LHCN-M2 (cell line): ENCODE measurements around the gene PRTG. TPM values are rescaled to one million over a fixed set of nuclear protein-coding genes. Genes with fewer than 3 reads are reported as not detected.
"Not testable (repeated sequence)": the region's sequence is repeated elsewhere in the genome, so short reads cannot be mapped to it uniquely, and the experiment has no call there.

ENCODE experiments used
- DNase-seq: peaks from one replicate; pipeline ENCODE4 v3.0.0-alpha.2; 2012; ENCODE audit warnings: low read depth
- polyA plus RNA-seq: library from polyadenylated mRNA; unstranded; fragments of >200 nt; gene quantifications from one replicate; pipeline ENCODE4 v1.2.1, GENCODE V29; 2012; ENCODE audit warnings: missing spikeins
- total RNA-seq: library from RNA; depleted of rRNA; stranded (reverse); fragments of >200 nt; gene quantifications from 2 replicates; pipeline ENCODE4 v1.2.3, GENCODE V29; 2014; rRNA removed

PRTG gene
- total RNA-seq: 2.6 and 4.7 TPM in 2 replicates
- 0.97 TPM for polyA plus RNA-seq

GRCh38 chr15:55742927-55743728 is at the start of gene PRTG:
Gene PRTG (minus strand): TSS chr15:55743152. CDS start chr15:55742931, 221 bp downstream.
- DNase-seq: peak; percentile 82

- DNase-seq: peak; percentile 75
Measured at GRCh38 chr15:55791551-55792400, 48.8 kb upstream of the PRTG start.

GRCh38 chr15:55789066-55789660 is 46.2 kb upstream of the PRTG start:
- peak; percentile 16 for DNase-seq

GRCh38 chr15:55786341-55786740 is 43.4 kb upstream of the PRTG start:
- DNase-seq: no peak

GRCh38 chr15:55785593-55785992 is 42.6 kb upstream of the PRTG start:
- DNase-seq: not testable (repeated sequence)

- DNase-seq: no peak
Measured at GRCh38 chr15:55784286-55784685, 41.3 kb upstream of the PRTG start.

- no peak for DNase-seq
Measured at GRCh38 chr15:55782901-55783300, 39.9 kb upstream of the PRTG start.

GRCh38 chr15:55780292-55780691 is 37.3 kb upstream of the PRTG start:
- DNase-seq: no peak

- DNase-seq: no peak
Measured at GRCh38 chr15:55778932-55779331, 36.0 kb upstream of the PRTG start.

- DNase-seq: no peak
Measured at GRCh38 chr15:55775316-55775715, 32.4 kb upstream of the PRTG start.

GRCh38 chr15:55774113-55774970 is 31.4 kb upstream of the PRTG start:
- peak; percentile 46 for DNase-seq

GRCh38 chr15:55770806-55771205 is 27.9 kb upstream of the PRTG start:
- DNase-seq: no peak

GRCh38 chr15:55770261-55770660 is 27.3 kb upstream of the PRTG start:
- DNase-seq: no peak

- DNase-seq: no peak
Measured at GRCh38 chr15:55768670-55769185, 25.8 kb upstream of the PRTG start.

- no peak for DNase-seq
Measured at GRCh38 chr15:55766676-55767075, 23.7 kb upstream of the PRTG start.

- DNase-seq: no peak
Measured at GRCh38 chr15:55764398-55764797, 21.4 kb upstream of the PRTG start.

GRCh38 chr15:55758580-55758986 is 15.6 kb upstream of the PRTG start:
- no peak for DNase-seq

- not testable (repeated sequence) for DNase-seq
Measured at GRCh38 chr15:55753433-55753832, 10.5 kb upstream of the PRTG start.

GRCh38 chr15:55750706-55751105 is 7.8 kb upstream of the PRTG start:
- no peak for DNase-seq

- no peak for DNase-seq
Measured at GRCh38 chr15:55743729-55744655, 1.0 kb upstream of the PRTG start.
